Measurements from ENCODE around the gene GPHN.

Gene GPHN

GRCh38 chr14:67199016-67199415 is 691.1 kb downstream of the GPHN start:
- no peaks in the 10 kb centered on the region for H3K9me3 ChIP-seq (ENCODE audit: low read length)
- H3K4me3 ChIP-seq (ENCODE audit: low read length), result no peak overlapping the region
- H3K36me3 ChIP-seq (ENCODE audit: insufficient read depth, low read length), result no peaks in the 10 kb centered on the region
- no peak overlapping the region for H2AFZ ChIP-seq (ENCODE audit: low read depth, low read length)
- H3K4me1 ChIP-seq (ENCODE audit: insufficient read depth, low read length), result no peaks in the 10 kb centered on the region
- no peaks in the 10 kb centered on the region for H3K27me3 ChIP-seq (ENCODE audit: insufficient read depth, low read length)

GRCh38 chr14:67207810-67208209 is 699.9 kb downstream of the GPHN start:
- no peak overlapping the region for H2AFZ ChIP-seq (ENCODE audit: low read depth, low read length)
- no peaks in the 10 kb centered on the region for H3K4me1 ChIP-seq (ENCODE audit: insufficient read depth, low read length)
- no peak overlapping the region for H3K4me3 ChIP-seq (ENCODE audit: low read length)
- no peaks in the 10 kb centered on the region for H3K27me3 ChIP-seq (ENCODE audit: insufficient read depth, low read length)
- no peaks in the 10 kb centered on the region for H3K36me3 ChIP-seq (ENCODE audit: insufficient read depth, low read length)
- H3K9me3 ChIP-seq (ENCODE audit: low read length), result peaks cover 2% of the 10 kb centered on the region

- H3K27me3 ChIP-seq (ENCODE audit: insufficient read depth, low read length), result no peaks in the 10 kb centered on the region
- H3K9me3 ChIP-seq (ENCODE audit: low read length), result no peaks in the 10 kb centered on the region
- no peaks in the 10 kb centered on the region for H3K36me3 ChIP-seq (ENCODE audit: insufficient read depth, low read length)
- no peak overlapping the region for H2AFZ ChIP-seq (ENCODE audit: low read depth, low read length)
- H3K4me1 ChIP-seq (ENCODE audit: insufficient read depth, low read length), result no peaks in the 10 kb centered on the region
- no peak overlapping the region for H3K4me3 ChIP-seq (ENCODE audit: low read length)
Measured at GRCh38 chr14:67218126-67218525, 710.2 kb downstream of the GPHN start.

GRCh38 chr14:67221248-67221981 is 713.5 kb downstream of the GPHN start:
- Histone ChIP-seq H3K4me1 (ENCODE audit: insufficient read depth, low read length) (peaks cover 8% of the 10 kb centered on the region), H3K27me3 (ENCODE audit: insufficient read depth, low read length) (no peaks in the 10 kb centered on the region), H3K4me3 (ENCODE audit: low read length) (no peak overlapping the region)

GRCh38 chr14:67221982-67222328 is 714.0 kb downstream of the GPHN start:
- H3K9me3 ChIP-seq (ENCODE audit: low read length), result no peaks in the 10 kb centered on the region
- no peaks in the 10 kb centered on the region for H3K36me3 ChIP-seq (ENCODE audit: insufficient read depth, low read length)
- no peaks in the 10 kb centered on the region for H3K27me3 ChIP-seq (ENCODE audit: insufficient read depth, low read length)
- no peak overlapping the region for H2AFZ ChIP-seq (ENCODE audit: low read depth, low read length)
- H3K4me3 ChIP-seq (ENCODE audit: low read length), result no peak overlapping the region
- H3K4me1 ChIP-seq (ENCODE audit: insufficient read depth, low read length), result peaks cover 8% of the 10 kb centered on the region

More at GRCh38 chr14:67221248-67221981, 713.5 kb downstream of the GPHN start:
- H3K36me3 ChIP-seq (ENCODE audit: insufficient read depth, low read length), result no peaks in the 10 kb centered on the region
- H2AFZ ChIP-seq (ENCODE audit: low read depth, low read length), result no peak overlapping the region
- H3K9me3 ChIP-seq (ENCODE audit: low read length), result no peaks in the 10 kb centered on the region

GRCh38 chr14:67225523-67225922 is 717.6 kb downstream of the GPHN start:
- no peaks in the 10 kb centered on the region for H3K9me3 ChIP-seq (ENCODE audit: low read length)
- no peak overlapping the region for H3K4me3 ChIP-seq (ENCODE audit: low read length)
- H3K4me1 ChIP-seq (ENCODE audit: insufficient read depth, low read length), result peaks cover 8% of the 10 kb centered on the region
- H2AFZ ChIP-seq (ENCODE audit: low read depth, low read length), result no peak overlapping the region
- H3K27me3 ChIP-seq (ENCODE audit: insufficient read depth, low read length), result no peaks in the 10 kb centered on the region
- no peaks in the 10 kb centered on the region for H3K36me3 ChIP-seq (ENCODE audit: insufficient read depth, low read length)

- Histone ChIP-seq H3K9me3 (ENCODE audit: low read length) (no peaks in the 10 kb centered on the region), H2AFZ (ENCODE audit: low read depth, low read length) (no peak overlapping the region), H3K4me3 (ENCODE audit: low read length) (no peak overlapping the region), H3K27me3 (ENCODE audit: insufficient read depth, low read length) (no peaks in the 10 kb centered on the region), H3K4me1 (ENCODE audit: insufficient read depth, low read length) (peaks cover 8% of the 10 kb centered on the region), H3K36me3 (ENCODE audit: insufficient read depth, low read length) (no peaks in the 10 kb centered on the region)
Measured at GRCh38 chr14:67228325-67228984, 720.5 kb downstream of the GPHN start.

Data from neuron (in vitro differentiated cells).